Measurements from ENCODE around the gene PPM1H.
"Not testable (repeated sequence)": the region's sequence is repeated elsewhere in the genome, so short reads cannot be mapped to it uniquely, and the experiment has no call there.

PPM1H gene

GRCh38 chr12:62731055-62731820 is 203.7 kb downstream of the PPM1H start:
- no peak for DNase-seq (ENCODE audit: low read depth, low spot score)
- no peak overlapping the region for H3K4me3 ChIP-seq (ENCODE audit: low read length)

GRCh38 chr12:62730649-62731048 is 204.3 kb downstream of the PPM1H start:
- no peak for DNase-seq (ENCODE audit: low read depth, low spot score)
- H3K4me3 ChIP-seq (ENCODE audit: low read length): no peak overlapping the region

- not testable (repeated sequence) for H3K4me3 ChIP-seq (ENCODE audit: low read length); DNase-seq (ENCODE audit: low read depth, low spot score)
These were observed 205.1 kb downstream of the PPM1H start for GRCh38 chr12:62729579-62730544.

GRCh38 chr12:62728741-62729140 is 206.2 kb downstream of the PPM1H start:
- H3K4me3 ChIP-seq (ENCODE audit: low read length): no peak overlapping the region
- no peak for DNase-seq (ENCODE audit: low read depth, low spot score)

GRCh38 chr12:62726471-62726980 is 208.4 kb downstream of the PPM1H start:
- DNase-seq (ENCODE audit: low read depth, low spot score): no peak

GRCh38 chr12:62725781-62726180 is 209.2 kb downstream of the PPM1H start:
- H3K4me3 ChIP-seq (ENCODE audit: low read length): no peak overlapping the region
- no peak for DNase-seq (ENCODE audit: low read depth, low spot score)

More at GRCh38 chr12:62726471-62726980, 208.4 kb downstream of the PPM1H start:
- H3K4me3 ChIP-seq (ENCODE audit: low read length): no peak overlapping the region

- H3K4me3 ChIP-seq (ENCODE audit: low read length): no peak overlapping the region
- DNase-seq (ENCODE audit: low read depth, low spot score): no peak
These were observed 210.0 kb downstream of the PPM1H start for GRCh38 chr12:62724947-62725451.

GRCh38 chr12:62724285-62724684 is 210.7 kb downstream of the PPM1H start:
- peak; percentile 12 for DNase-seq (ENCODE audit: low read depth, low spot score)

GRCh38 chr12:62722971-62723680 is 211.8 kb downstream of the PPM1H start:
- H3K4me3 ChIP-seq (ENCODE audit: low read length): no peak overlapping the region
- no peak for DNase-seq (ENCODE audit: low read depth, low spot score)

More at GRCh38 chr12:62724285-62724684, 210.7 kb downstream of the PPM1H start:
- no peak overlapping the region for H3K4me3 ChIP-seq (ENCODE audit: low read length)

GRCh38 chr12:62720661-62721330 is 214.2 kb downstream of the PPM1H start:
- DNase-seq (ENCODE audit: low read depth, low spot score): no peak
- no peak overlapping the region for H3K4me3 ChIP-seq (ENCODE audit: low read length)

GRCh38 chr12:62720025-62720424 is 214.9 kb downstream of the PPM1H start:
- no peak for DNase-seq (ENCODE audit: low read depth, low spot score)
- no peak overlapping the region for H3K4me3 ChIP-seq (ENCODE audit: low read length)

GRCh38 chr12:62718762-62719426 is 216.1 kb downstream of the PPM1H start:
- H3K4me3 ChIP-seq (ENCODE audit: low read length): no peak overlapping the region
- DNase-seq (ENCODE audit: low read depth, low spot score): no peak

GRCh38 chr12:62717643-62718042 is 217.3 kb downstream of the PPM1H start:
- no peak for DNase-seq (ENCODE audit: low read depth, low spot score)
- no peak overlapping the region for H3K4me3 ChIP-seq (ENCODE audit: low read length)

GRCh38 chr12:62716866-62717525 is 218.0 kb downstream of the PPM1H start:
- no peak overlapping the region for H3K4me3 ChIP-seq (ENCODE audit: low read length)
- DNase-seq (ENCODE audit: low read depth, low spot score): no peak

- no peak overlapping the region for H3K4me3 ChIP-seq (ENCODE audit: low read length)
- no peak for DNase-seq (ENCODE audit: low read depth, low spot score)
These were observed 218.9 kb downstream of the PPM1H start for GRCh38 chr12:62716037-62716436.

GRCh38 chr12:62714774-62715721 is 219.9 kb downstream of the PPM1H start:
- no peak overlapping the region for H3K4me3 ChIP-seq (ENCODE audit: low read length)
- DNase-seq (ENCODE audit: low read depth, low spot score): no peak

Measured in Jurkat, Clone E6-1 (cell line).